CD8-positive, alpha-beta memory T cell (primary cell): ENCODE results near the gene WDR18. TPM values are rescaled to one million over a fixed set of nuclear protein-coding genes. Genes with fewer than 3 reads are reported as not detected.

Source experiments
- CTCF ChIA-PET: fragments of 350-600 bp; sonication (Branson Sonifier 250); formaldehyde crosslinking; loops from one replicate; lab custom pipeline; 2021; ENCODE audit warnings: antibody characterized with exemption; lab: Charles Lee
- POLR2A ChIA-PET: fragments of 350-600 bp; sonication (Branson Sonifier 250); formaldehyde crosslinking; loops from one replicate; lab custom pipeline; 2021; ENCODE audit warnings: antibody characterized with exemption; lab: Charles Lee
- DNase-seq, 5 donors: peaks; one replicate each; pipeline versions ENCODE4 v3.0.0 to v3.0.0-alpha.2; 2020 to 2022; ENCODE audit warnings: mixed read lengths in 1 of 5
- H3K27ac ChIP-seq: one replicate; pipeline ENCODE4 v1.7.0; 2013; ENCODE audit warnings: low read depth, mild to moderate bottlenecking, low read length, moderate library complexity
- H3K27me3 ChIP-seq: 2 replicates; pipeline ENCODE4 v1.7.0; 2013; ENCODE audit warnings: low read length, mild to moderate bottlenecking; ENCODE audit not compliant: insufficient read depth, poor library complexity, severe bottlenecking
- H3K36me3 ChIP-seq: 2 replicates; pipeline ENCODE4 v1.7.0; 2013; ENCODE audit warnings: mild to moderate bottlenecking, low read length, moderate library complexity; ENCODE audit not compliant: insufficient read depth
- H3K4me1 ChIP-seq: 2 replicates; pipeline ENCODE4 v1.7.0; 2013; ENCODE audit warnings: mild to moderate bottlenecking, low read length, moderate library complexity; ENCODE audit not compliant: insufficient read depth
- H3K4me3 ChIP-seq: 2 replicates; pipeline ENCODE4 v1.7.0; 2013; ENCODE audit warnings: mild to moderate bottlenecking, low read length
- H3K9me3 ChIP-seq: 2 replicates; pipeline ENCODE4 v1.7.0; 2013; ENCODE audit warnings: mild to moderate bottlenecking, low read length
- H3K27ac Mint-ChIP-seq, 8 donors: one replicate each; pipeline ENCODE4 v1.8.0; 2020 to 2021; ENCODE audit warnings: mixed read lengths in 8 of 8, mild to moderate bottlenecking in 6 of 8, inconsistent platforms in 3 of 8, moderate library complexity in 3 of 8
- H3K27me3 Mint-ChIP-seq, 2 donors: one replicate each; pipeline ENCODE4 v1.8.0; 2020 to 2021; ENCODE audit warnings: mixed read lengths in 2 of 2, mild to moderate bottlenecking in 1 of 2, moderate library complexity in 1 of 2
- H3K36me3 Mint-ChIP-seq, 3 donors: one replicate each; pipeline ENCODE4 v1.8.0; 2020 to 2021; ENCODE audit warnings: mixed read lengths in 3 of 3, inconsistent platforms in 1 of 3, mild to moderate bottlenecking in 1 of 3
- H3K4me1 Mint-ChIP-seq, 3 donors: one replicate each; pipeline ENCODE4 v1.8.0; 2020 to 2021; ENCODE audit warnings: mixed read lengths in 3 of 3, inconsistent platforms in 1 of 3, mild to moderate bottlenecking in 1 of 3
- H3K4me3 Mint-ChIP-seq, 7 donors: one replicate each; pipeline ENCODE4 v1.8.0; 2020 to 2021; ENCODE audit warnings: mixed read lengths in 7 of 7, mild to moderate bottlenecking in 6 of 7, moderate library complexity in 4 of 7, inconsistent platforms in 2 of 7
- H3K9me3 Mint-ChIP-seq, 5 donors: one replicate each; pipeline ENCODE4 v1.8.0; 2020 to 2022; ENCODE audit warnings: mixed read lengths in 5 of 5, mild to moderate bottlenecking in 3 of 5, moderate library complexity in 2 of 5, inconsistent platforms in 1 of 5
- polyA plus RNA-seq: library from polyadenylated mRNA; unstranded; fragments of 300-500 nt; fragmentation: Illumina TruSeq; gene quantifications from one replicate; pipeline ENCODE4 v1.2.3, GENCODE V29; 2021
- total RNA-seq, 2 experiments: library from RNA; stranded (reverse); gene quantifications; one replicate each; pipeline ENCODE4 v1.2.3, GENCODE V29; 2021

Gene WDR18
- total and polyA plus RNA-seq, 3 experiments from 2014 or later = 61.3 to 133 (median 108) TPM

DNA sequence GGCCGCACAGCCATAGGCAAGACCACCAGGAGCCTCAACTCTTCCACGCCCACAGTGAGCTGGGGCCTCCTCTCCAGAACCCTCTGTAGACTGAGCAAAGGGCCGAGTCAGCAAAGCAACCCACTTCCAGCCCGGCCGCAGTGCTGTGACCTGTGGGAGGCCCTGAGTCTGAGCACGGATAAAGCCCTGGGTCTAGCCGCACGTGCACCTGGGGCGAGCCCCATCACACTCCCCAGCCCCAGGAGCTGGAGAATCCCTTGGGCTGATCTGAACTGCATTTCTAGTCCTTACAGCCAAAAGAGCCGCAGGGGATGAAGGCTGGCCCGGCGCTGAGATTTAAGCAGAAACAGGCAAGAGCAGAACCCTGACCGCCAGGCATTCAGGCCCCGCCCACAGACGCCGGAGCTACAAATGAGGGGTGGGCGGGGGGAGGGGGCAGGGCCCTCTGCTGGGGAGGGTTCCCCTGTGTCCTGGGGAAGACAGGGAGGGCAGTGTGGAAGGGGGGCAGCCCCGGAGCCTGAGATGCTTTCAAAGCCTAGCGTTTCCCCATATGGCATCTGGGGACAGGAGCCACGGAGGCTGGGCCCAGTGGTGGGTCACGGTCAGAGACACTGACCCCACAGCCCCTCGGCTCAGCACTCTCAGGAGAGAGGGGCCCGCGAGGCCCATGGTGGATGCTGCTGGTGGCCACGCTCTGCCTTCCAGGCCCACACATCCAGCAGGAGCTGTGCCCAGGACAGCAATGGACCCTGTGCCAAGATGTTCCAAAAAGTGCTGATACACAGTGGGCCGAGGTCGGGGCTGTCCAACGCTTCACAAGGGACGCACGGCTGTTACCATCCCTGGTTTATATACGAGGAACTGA lies 31.9 kb downstream of the WDR18 start:
- CTCF ChIA-PET = interaction anchor here (0.5 to 1.4 kb wide), 4 partner anchors 9 to 245 kb away, joined by 3 read pairs; no protein-coding TSS in a partner anchor
- POLR2A ChIA-PET = interaction anchor here (1.5 kb wide), 1 partner anchor 14 kb away, joined by 5 read pairs; no protein-coding TSS in a partner anchor

DNA sequence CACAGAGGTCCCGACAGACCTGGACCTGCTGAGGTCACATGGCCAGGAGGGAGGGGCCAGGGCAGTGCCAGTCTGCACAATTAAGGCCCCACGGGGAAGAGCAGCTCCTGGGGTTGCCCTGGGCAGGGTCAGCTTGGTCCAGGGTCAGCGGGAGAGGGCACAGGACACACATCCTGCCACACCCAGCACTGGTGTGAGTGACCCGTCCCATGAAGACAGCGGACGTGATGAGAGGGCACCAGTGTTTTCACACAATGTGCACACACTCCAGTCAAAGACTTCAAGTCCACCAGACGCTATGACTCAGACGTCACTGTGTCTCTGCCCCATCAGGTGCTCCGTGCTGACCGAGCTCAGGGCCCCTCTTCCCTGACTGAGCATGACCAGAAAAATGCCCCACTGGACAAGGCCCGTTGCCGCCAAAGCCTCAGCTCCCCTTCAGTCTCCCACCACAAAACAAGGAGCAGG lies 32.5 kb downstream of the WDR18 start:
- H3K9me3 ChIP-seq = no peaks in the 10 kb centered on the region
- H3K36me3 ChIP-seq = peaks cover 5% of the 10 kb centered on the region
- no peak overlapping the region for H3K27ac ChIP-seq
- no peaks in the 10 kb centered on the region for H3K27me3 ChIP-seq
- DNase-seq = no peak
- Mint-ChIP-seq H3K9me3 (peaks cover 0 to 3% (median 0%) of the 10 kb centered on the region in 5 donors), H3K4me1 (peaks cover 24 to 58% (median 36%) of the 10 kb centered on the region in 3 donors), H3K27me3 (peaks cover 0 to 6% of the 10 kb centered on the region in 2 donors), H3K36me3 (peaks cover 0 to 42% (median 0%) of the 10 kb centered on the region in 3 donors), H3K4me3 (peak overlapping the region in 6 of 7 donors; percentile 44 to 82 (median 62)), H3K27ac (peak overlapping the region in 7 of 8 donors; percentile 29 to 87 (median 61))
- no peak overlapping the region for H3K4me3 ChIP-seq
- peaks cover 50% of the 10 kb centered on the region for H3K4me1 ChIP-seq
- CTCF ChIA-PET = interaction anchor here (0.8 kb wide), 1 partner anchor 48 kb away, joined by 3 read pairs; no protein-coding TSS in a partner anchor
- POLR2A ChIA-PET = interaction anchor here (0.8 to 1.5 kb wide), 2 partner anchors 13 to 107 kb away, joined by 3 to 5 read pairs; no protein-coding TSS in a partner anchor

More for the DNA sequence above, 31.9 kb downstream of the WDR18 start:
- peaks cover 0 to under 1% (median 0%) of the 10 kb centered on the region in 5 donors for H3K9me3 Mint-ChIP-seq
- no peak for DNase-seq
- H3K4me3 Mint-ChIP-seq = peak overlapping the region in 3 of 7 donors; percentile 44 to 81 (median 50)
- H3K27ac Mint-ChIP-seq = peak overlapping the region in 4 of 8 donors; percentile 17 to 87 (median 60)
- no peak overlapping the region for H3K27ac ChIP-seq
- no peaks in the 10 kb centered on the region for H3K9me3 ChIP-seq
- H3K27me3 ChIP-seq = no peaks in the 10 kb centered on the region
- peaks cover 46% of the 10 kb centered on the region for H3K4me1 ChIP-seq
- H3K4me1 Mint-ChIP-seq = peaks cover 18 to 52% (median 30%) of the 10 kb centered on the region in 3 donors
- H3K36me3 ChIP-seq = peaks cover 5% of the 10 kb centered on the region
- H3K36me3 Mint-ChIP-seq = peaks cover 0 to 38% (median 0%) of the 10 kb centered on the region in 3 donors
- peaks cover 0 to under 1% of the 10 kb centered on the region in 2 donors for H3K27me3 Mint-ChIP-seq
- H3K4me3 ChIP-seq = no peak overlapping the region

DNA sequence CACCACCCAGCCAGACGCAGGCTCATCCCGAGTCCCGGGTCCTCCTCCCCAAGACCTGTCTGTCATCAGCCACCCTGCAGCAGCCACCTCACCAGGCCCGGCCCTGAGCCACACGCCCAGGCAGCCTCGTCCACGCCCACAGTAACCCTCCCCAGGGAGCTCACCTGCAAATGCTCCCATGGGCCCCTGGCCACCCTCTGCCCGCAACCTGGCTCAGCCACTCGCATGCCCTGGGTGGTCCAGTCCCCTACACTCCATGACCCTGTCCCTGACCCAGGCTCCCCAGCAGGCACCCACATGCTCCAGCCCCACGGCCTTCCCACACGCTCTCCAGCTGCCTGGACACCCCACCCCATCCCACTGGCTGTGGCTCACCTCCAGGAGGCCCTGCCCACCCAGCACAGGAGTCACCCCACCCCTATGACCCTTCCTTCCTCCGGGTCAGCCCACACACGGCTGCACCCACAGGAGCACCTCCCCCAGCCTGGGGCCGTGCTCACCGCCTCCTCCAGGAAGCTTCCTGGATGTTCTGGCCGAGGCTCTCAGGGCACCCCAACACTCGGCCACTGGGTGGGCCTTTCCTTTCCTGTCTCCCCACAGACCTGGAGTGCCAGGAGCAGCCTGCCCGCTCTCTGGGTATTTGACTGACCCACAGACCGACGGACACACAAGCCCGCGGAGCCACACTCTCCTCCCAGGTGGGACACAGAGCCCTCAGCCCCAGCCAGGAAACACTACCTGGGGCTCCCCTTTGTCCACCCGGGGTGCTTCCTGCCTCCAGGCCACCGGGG lies 33.2 kb downstream of the WDR18 start:
- peak overlapping the region in 6 of 8 donors; percentile 60 to 87 (median 74) for H3K27ac Mint-ChIP-seq
- peaks cover 5% of the 10 kb centered on the region for H3K36me3 ChIP-seq
- peaks cover 0 to 40% (median 0%) of the 10 kb centered on the region in 3 donors for H3K36me3 Mint-ChIP-seq
- ChIA-PET CTCF (interaction anchor here (0.8 kb wide), 1 partner anchor 48 kb away, joined by 3 read pairs; no protein-coding TSS in a partner anchor), POLR2A (interaction anchor here (0.7 to 1.5 kb wide), 3 partner anchors 10 to 108 kb away, joined by 3 to 5 read pairs (median 3); no protein-coding TSS in a partner anchor)
- peaks cover 57% of the 10 kb centered on the region for H3K4me1 ChIP-seq
- no peaks in the 10 kb centered on the region for H3K27me3 ChIP-seq
- peaks cover 0 to 6% of the 10 kb centered on the region in 2 donors for H3K27me3 Mint-ChIP-seq
- H3K4me1 Mint-ChIP-seq = peaks cover 25 to 60% (median 38%) of the 10 kb centered on the region in 3 donors
- H3K9me3 Mint-ChIP-seq = peaks cover 0 to 3% (median 0%) of the 10 kb centered on the region in 5 donors
- H3K27ac ChIP-seq = peak overlapping the region; percentile 38
- H3K9me3 ChIP-seq = no peaks in the 10 kb centered on the region
- no peak for DNase-seq
- H3K4me3 Mint-ChIP-seq = peak overlapping the region in 6 of 7 donors; percentile 44 to 82 (median 62)
- H3K4me3 ChIP-seq = no peak overlapping the region

DNA sequence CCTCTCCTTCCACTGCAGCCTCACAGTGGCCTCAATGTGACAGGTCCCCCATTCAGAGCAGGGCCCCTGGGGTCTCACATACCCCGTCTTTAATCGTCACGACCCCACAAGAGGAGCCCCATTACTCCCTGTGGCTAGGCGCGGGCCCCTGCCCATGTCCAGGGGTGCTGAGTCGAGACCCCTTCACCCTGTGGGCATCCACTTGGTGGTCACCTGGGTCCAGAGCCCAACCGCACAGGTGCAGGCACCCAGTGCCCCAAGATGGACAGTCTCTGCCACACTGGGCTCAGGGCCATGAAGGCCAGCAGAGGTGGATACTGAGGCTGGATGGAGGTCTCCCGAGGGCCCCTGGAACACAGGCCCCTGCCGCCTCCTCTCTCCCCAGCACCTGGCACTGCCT lies 33.8 kb downstream of the WDR18 start:
- POLR2A ChIA-PET = interaction anchor here (0.7 kb wide), 1 partner anchor 10 kb away, joined by 3 read pairs; no protein-coding TSS in a partner anchor

DNA sequence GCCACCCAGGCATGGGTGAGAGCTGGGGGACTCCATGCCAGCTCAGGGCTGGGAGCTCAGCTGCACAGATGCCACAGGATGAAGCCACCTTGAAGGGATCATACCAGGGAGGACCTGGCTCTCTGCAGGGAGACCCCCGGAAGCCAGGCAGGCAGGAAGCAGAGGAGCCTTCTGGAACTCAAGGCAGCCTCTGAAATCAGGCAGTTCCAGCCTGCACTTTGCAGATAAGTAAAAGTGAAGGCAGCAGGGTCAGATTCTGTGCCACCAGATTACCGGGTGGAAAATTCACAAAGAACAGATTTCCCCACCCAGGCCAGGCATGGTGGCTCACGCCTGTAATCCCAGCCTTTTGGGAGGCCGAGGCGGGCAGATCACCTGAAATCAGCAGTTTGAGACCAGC lies 34.2 kb downstream of the WDR18 start:
- ChIA-PET POLR2A (no interaction called here), CTCF (interaction anchor here (4.2 kb wide), 1 partner anchor 34 kb away, joined by 15 read pairs; the partner anchor contains the start of gene WDR18)
- peaks cover 5% of the 10 kb centered on the region for H3K36me3 ChIP-seq
- H3K27me3 ChIP-seq = no peaks in the 10 kb centered on the region
- Mint-ChIP-seq H3K27ac (peak overlapping the region in 6 of 8 donors; percentile 61 to 99 (median 80)), H3K36me3 (peaks cover 0 to 34% (median 0%) of the 10 kb centered on the region in 3 donors), H3K27me3 (peaks cover 0 to 6% of the 10 kb centered on the region in 2 donors), H3K4me1 (peaks cover 25 to 64% (median 38%) of the 10 kb centered on the region in 3 donors), H3K4me3 (peak overlapping the region; percentile 76 to 95 (median 89)), H3K9me3 (peaks cover 0 to 3% (median 0%) of the 10 kb centered on the region in 5 donors)
- H3K4me1 ChIP-seq = peaks cover 60% of the 10 kb centered on the region
- no peaks in the 10 kb centered on the region for H3K9me3 ChIP-seq
- H3K27ac ChIP-seq = no peak overlapping the region
- H3K4me3 ChIP-seq = no peak overlapping the region
- DNase-seq = no peak

More for the DNA sequence above, 33.8 kb downstream of the WDR18 start:
- peaks cover 25 to 64% (median 38%) of the 10 kb centered on the region in 3 donors for H3K4me1 Mint-ChIP-seq
- H3K27me3 ChIP-seq = no peaks in the 10 kb centered on the region
- H3K27me3 Mint-ChIP-seq = peaks cover 0 to 6% of the 10 kb centered on the region in 2 donors
- H3K36me3 ChIP-seq = peaks cover 5% of the 10 kb centered on the region
- H3K4me3 ChIP-seq = no peak overlapping the region
- peaks cover 0 to 39% (median 0%) of the 10 kb centered on the region in 3 donors for H3K36me3 Mint-ChIP-seq
- peaks cover 0 to 3% (median 0%) of the 10 kb centered on the region in 5 donors for H3K9me3 Mint-ChIP-seq
- H3K27ac ChIP-seq = peak overlapping the region; percentile 38
- DNase-seq = no peak
- CTCF ChIA-PET = no interaction called here
- H3K4me1 ChIP-seq = peaks cover 60% of the 10 kb centered on the region
- H3K4me3 Mint-ChIP-seq = peak overlapping the region in 4 of 7 donors; percentile 60 to 95 (median 82)
- H3K9me3 ChIP-seq = no peaks in the 10 kb centered on the region
- peak overlapping the region in 3 of 8 donors; percentile 4 to 99 (median 32) for H3K27ac Mint-ChIP-seq

DNA sequence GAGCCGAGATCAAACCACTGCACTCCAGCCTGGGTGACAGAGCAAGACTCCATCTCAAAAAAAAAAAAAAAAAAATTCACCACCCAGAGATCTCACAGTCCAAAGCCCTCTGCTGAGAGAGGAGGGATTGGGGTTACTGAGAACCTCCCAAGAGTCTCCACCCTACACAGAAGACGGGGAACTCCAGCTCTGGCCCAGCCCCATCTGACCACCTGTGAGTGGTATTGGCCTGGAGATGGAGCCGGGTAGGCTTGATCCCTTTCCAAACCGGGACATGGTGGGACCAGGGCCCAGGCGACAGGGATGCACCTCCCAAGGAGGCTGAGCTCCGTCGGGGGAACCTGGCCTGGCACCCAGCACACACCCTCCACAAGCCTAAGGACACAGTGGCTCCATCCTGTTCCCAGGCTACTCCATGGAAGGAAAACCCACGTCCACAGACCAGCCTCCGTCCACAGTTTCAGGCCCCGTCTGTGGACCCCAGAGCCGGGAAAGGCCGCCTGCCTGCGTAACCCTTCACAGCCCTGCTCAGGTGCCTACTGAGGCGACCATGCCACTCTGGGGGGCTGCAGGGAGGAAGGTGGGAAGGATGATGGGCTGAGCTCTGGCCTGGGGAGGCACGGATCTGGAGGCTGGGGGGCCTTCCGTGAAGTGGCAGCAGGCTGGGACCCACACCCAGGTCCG lies 34.9 kb downstream of the WDR18 start:
- no peaks in the 10 kb centered on the region for H3K27me3 ChIP-seq
- CTCF ChIA-PET = interaction anchor here (1.0 to 4.2 kb wide), 6 partner anchors 10 to 64 kb away, joined by 3 to 15 read pairs (median 3); partner anchors contain the start of genes ARHGAP45 and WDR18
- POLR2A ChIA-PET = interaction anchor here (1.0 to 1.3 kb wide), 2 partner anchors 11 to 15 kb away, joined by 3 to 4 read pairs; no protein-coding TSS in a partner anchor
- peaks cover 5% of the 10 kb centered on the region for H3K36me3 ChIP-seq
- peaks cover 0 to 3% (median 0%) of the 10 kb centered on the region in 5 donors for H3K9me3 Mint-ChIP-seq
- no peaks in the 10 kb centered on the region for H3K9me3 ChIP-seq
- H3K4me3 ChIP-seq = peak overlapping the region; percentile 71
- peaks cover 0 to 6% of the 10 kb centered on the region in 2 donors for H3K27me3 Mint-ChIP-seq
- peak overlapping the region; percentile 76 to 95 (median 89) for H3K4me3 Mint-ChIP-seq
- H3K27ac Mint-ChIP-seq = peak overlapping the region in 6 of 8 donors; percentile 61 to 99 (median 84)
- no peak for DNase-seq
- peak overlapping the region; percentile 97 for H3K27ac ChIP-seq
- H3K4me1 ChIP-seq = peaks cover 60% of the 10 kb centered on the region
- peaks cover 23 to 62% (median 38%) of the 10 kb centered on the region in 3 donors for H3K4me1 Mint-ChIP-seq
- H3K36me3 Mint-ChIP-seq = peaks cover 0 to 27% (median 0%) of the 10 kb centered on the region in 3 donors
